GM21423 (cell line): ENCODE data around the gene SCTR.

Experiments
- ATAC-seq: cut with Tn5 transposase; IDR thresholded peaks from one replicate; pipeline ENCODE4 v1.9.1; 2021; ENCODE audit warnings: mild to moderate bottlenecking, moderate library complexity; ENCODE audit not compliant: unreplicated experiment

SCTR gene

GRCh38 chr2:119488245-119489214 lies 35.8 kb downstream of the SCTR start:
- peak; percentile 16 for ATAC-seq

- peak; percentile 88 for ATAC-seq
These were observed 36.6 kb downstream of the SCTR start for GRCh38 chr2:119487434-119488244.

- no peak for ATAC-seq
These were observed 37.4 kb downstream of the SCTR start for GRCh38 chr2:119486886-119487285.

GRCh38 chr2:119486196-119486827 lies 38.0 kb downstream of the SCTR start:
- ATAC-seq = no peak

- ATAC-seq = no peak
These were observed 38.8 kb downstream of the SCTR start for GRCh38 chr2:119485336-119486110.

GRCh38 chr2:119484834-119485233 lies 39.4 kb downstream of the SCTR start:
- no peak for ATAC-seq

GRCh38 chr2:119483896-119484718 lies 40.2 kb downstream of the SCTR start:
- ATAC-seq = no peak

- ATAC-seq = no peak
These were observed 40.9 kb downstream of the SCTR start for GRCh38 chr2:119483395-119483753.

GRCh38 chr2:119482481-119483394 lies 41.5 kb downstream of the SCTR start:
- ATAC-seq = no peak

- ATAC-seq = no peak
These were observed 42.5 kb downstream of the SCTR start for GRCh38 chr2:119481501-119482455.

GRCh38 chr2:119480718-119481142 lies 43.6 kb downstream of the SCTR start:
- ATAC-seq = no peak

- ATAC-seq = no peak
These were observed 44.1 kb downstream of the SCTR start for GRCh38 chr2:119480184-119480583.

GRCh38 chr2:119478978-119479295 lies 45.3 kb downstream of the SCTR start:
- no peak for ATAC-seq

- no peak for ATAC-seq
These were observed 45.9 kb downstream of the SCTR start for GRCh38 chr2:119478188-119478977.

GRCh38 chr2:119477113-119477505 lies 47.2 kb downstream of the SCTR start:
- no peak for ATAC-seq

- ATAC-seq = peak; percentile 59
These were observed 47.8 kb downstream of the SCTR start for GRCh38 chr2:119476301-119477112.
